Measurements from ENCODE around the gene HOXB5. TPM values are rescaled to one million over a fixed set of nuclear protein-coding genes. Genes with fewer than 3 reads are reported as not detected.
A peak's percentile ranks its signal among the peaks of the same experiment; 100 is the strongest.

HOXB5 gene
- total RNA-seq, 1 donor from 2014 or later = 30.1 TPM

DNA sequence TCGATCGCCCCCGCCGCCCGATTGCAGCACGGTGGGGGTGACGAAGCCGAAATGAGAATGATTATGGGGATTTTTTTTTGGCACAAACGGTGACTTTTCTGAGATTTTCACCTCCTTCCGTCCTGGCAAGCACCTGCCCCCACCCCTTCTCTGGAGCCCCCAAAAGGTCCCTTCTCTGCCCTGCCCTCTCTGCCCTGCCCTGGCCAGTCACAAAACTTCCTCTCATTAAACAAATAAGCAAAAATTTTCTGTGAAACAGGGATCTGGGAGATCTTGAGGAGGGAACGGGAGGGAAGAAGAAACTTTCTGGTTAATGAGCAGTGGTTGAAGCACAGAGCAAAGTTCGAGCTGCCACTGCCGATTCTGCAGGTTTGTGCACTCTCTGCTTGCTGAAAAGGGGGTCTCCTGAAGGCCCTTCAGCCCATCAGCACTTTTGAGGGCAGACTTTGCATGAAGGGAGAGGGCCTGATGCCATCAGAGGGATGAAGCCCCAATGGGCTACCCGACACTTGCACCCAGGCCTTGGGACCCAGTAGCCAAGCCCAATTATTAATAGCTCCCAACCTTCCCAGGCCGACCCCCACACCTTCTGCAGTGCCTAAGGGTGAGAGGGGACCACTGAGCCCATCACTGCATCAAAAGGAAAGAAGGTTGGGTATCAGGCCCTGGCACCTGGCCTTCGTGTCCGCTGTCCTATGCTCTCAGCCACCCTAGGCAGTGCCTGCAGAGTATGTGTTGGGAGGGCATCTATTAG, 22.6 kb upstream of the HOXB5 start:
- no peak for DNase-seq (ENCODE audit: low spot score)

DNA sequence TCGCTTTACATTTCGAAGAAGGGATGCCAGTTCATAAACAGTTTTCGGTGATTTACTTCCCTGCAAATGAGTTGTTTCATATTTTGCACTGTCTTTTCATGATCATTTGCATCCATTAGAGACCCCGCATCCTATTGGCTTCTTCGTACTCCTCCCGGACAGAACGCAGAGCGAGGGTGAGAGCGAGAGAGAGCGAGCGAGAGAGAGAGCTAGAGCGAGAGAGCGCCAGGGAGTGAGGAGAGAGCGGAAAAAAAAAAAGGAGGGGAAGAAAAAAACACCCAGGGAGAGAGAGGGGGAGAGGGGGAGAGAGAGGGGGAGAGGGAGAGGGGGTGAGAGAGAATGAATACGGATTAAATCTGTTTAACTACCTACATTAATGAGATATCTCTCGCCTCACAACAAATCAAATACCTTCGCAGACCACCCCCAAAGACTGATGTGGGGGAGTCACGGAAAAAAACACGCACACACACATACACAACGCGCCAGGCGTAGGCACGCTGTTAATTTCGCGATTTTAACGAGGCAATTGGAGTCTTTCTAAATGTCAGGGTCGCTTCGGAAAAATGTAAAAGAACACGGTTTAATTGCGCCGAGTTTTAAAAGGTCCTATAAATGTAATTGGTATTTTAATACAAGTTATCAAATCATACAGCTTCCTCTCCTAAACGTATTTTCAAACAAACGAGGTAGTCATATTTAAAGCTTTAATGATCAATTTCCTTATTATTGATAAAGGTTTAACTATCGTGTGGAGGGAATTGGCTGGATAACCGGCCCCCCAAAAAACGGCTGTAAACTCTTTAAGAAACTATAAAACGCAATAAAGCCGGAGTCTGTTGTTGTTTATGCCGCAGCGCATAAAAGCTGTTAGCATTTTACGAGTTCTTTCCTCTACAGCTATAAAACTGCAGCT, 21.7 kb upstream of the HOXB5 start, which contains the start of gene HOXB8:
Gene HOXB8, minus strand, starts transcription at position 246 of the 916 bp plus-strand sequence. CDS start 588 bp downstream, outside the sequence.
- no peak for DNase-seq (ENCODE audit: low spot score)

DNA sequence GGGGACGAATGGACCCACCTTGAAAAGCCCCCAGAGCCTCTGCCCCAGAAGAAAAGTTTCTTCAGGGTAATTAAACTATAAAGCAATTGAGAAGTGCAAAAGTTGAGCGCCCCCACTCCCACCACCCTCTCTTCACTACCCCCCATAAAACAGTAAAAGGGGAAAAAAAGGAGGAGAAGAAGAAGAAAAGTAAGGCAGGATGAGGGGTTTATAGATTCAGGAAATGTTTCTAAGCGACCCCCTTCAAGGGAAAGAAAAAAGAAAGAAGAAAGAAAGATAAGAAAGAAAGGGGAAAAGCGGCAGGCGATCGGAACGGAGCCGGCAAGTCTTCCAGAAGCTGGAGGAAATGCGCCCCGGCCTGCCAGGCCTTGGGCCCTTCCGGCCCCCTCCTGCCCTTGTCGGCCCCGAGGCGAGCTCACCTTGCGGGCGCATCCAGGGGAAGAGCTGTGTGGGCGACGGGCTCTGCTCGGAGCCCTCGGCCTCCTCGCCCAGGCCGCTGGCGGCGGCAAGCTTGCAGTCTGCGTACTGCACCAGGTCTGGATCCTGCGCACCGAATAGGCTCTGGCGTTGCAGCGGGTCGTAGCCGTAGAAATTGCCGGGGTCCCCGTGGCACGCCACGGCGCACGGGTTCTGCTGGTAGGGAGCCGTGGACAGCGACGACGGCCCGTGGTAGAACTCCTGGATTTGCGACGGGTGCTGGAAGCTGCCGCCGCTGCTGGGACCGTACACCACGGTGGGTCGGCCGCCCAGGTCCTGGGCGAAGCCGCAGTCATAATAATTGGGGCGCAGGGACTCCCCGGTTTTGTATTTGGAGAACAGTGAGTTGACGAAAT, 20.5 kb upstream of the HOXB5 start:
- no peak for DNase-seq (ENCODE audit: low spot score)

DNA sequence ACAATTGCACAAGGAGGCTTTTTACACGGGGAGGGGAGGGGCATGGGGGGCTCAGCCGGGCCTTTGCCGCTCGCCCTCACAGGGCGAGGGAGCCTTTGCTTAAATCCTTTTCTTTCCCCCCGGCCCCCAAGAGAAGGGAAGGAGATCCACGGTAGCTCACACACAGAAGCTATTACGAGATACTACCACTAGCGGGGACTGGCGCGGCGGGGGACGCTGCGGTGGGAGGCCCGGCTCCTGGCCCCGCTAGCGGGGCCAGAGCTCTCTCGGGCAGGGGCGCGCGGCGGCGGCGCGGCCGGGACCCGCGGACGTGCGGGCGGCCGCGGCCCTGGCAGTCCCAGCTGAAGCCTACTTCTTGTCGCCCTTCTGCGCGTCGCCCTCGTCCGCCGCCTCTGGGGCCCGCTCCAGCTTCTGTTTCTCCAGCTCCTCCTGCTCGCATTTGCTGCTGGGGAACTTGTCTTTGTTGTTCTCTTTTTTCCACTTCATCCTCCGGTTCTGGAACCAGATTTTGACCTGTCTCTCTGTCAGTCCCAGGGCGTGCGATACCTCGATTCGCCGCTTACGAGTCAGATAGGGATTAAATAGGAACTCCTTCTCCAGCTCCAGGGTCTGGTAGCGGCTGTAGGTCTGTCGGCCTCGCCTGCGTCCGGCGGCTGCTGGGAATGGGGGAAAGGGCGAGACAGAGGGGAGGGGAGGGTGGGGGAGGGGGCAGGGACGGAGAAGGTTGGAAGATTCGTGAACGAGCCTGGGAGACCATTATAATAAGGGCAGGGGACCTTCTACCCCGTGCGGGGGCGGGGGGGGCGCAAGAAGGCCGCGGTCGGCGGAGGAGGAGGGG, 19.5 kb upstream of the HOXB5 start:
- no peak for DNase-seq (ENCODE audit: low spot score)

DNA sequence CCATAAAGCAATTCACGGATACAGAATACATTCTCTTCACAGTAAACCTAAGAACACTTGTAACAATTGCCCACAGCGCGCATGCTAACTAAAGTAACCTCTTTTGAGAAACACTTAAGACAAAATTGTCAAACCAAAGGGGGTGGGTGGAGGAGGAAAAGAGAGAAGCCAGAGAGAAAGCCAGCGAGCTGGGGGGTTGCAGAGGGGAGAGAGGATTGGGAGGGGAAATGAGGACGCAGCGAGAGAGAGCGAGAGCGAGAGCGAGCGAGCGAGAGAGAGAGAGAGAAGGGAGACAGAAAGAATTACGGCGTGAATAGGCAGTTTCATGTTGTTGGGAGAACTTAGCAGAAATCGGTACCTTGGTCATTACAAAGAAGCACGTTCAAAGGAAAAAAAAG, 18.9 kb upstream of the HOXB5 start:
- DNase-seq (ENCODE audit: low spot score) = no peak

DNA sequence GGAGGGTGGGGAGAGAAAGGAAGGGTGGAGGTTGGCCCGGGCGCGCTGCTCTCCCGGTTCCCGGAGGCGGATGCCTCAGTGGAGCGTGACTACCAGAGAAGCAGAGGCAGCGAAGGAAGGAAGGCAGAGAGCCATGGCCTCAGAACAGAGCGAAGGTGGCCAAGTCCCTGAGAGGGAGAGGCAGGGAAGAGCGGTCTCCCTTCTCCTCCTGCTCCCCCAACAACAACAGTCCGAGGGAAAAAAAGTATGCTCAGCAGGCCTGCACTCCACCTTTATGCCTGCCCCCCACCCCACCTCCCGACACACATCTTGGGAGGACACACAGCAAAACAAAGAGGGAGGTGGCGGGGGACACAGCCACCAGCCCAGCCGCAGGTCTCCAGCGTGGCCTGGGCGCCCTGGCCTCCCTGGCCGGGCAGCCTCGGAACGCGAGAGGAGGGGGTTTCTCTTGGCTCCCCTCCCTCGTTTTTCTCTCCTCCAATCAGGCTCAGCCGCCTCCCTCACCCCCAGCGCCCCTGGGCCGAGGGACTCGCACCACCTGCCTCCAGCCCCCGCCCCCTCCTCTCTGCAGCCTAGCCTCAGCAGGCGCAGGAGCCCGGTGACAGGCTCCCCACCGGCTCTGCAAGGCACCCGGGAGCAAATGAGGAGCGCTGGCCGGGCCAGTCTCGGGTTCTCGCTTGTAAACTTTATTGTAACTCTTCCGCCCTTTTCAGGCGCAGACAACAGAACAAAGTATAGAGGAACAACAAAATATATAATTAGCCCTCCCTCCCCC, 18.3 kb upstream of the HOXB5 start:
- no peak for DNase-seq (ENCODE audit: low spot score)

DNA sequence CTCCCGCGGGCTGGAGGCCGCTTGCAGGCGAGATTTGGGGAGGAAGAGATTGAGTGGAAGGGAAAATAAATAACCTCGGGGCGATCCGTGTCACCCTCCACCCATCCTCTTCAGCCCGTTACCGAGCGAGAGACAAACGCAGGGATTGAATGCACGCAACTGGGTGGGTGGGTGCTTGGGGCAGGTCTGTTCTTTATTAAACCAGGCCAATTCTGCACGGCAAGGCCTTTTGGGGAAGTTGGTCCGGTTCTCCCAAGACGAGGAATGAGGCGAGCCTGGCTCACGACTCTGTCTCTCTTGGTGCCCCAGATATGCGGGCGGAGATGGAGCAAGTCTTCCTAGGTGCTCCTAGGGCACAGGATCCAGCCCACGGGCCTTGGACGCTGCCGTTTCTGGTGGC, 17.6 kb upstream of the HOXB5 start:
- no peak for DNase-seq (ENCODE audit: low spot score)

DNA sequence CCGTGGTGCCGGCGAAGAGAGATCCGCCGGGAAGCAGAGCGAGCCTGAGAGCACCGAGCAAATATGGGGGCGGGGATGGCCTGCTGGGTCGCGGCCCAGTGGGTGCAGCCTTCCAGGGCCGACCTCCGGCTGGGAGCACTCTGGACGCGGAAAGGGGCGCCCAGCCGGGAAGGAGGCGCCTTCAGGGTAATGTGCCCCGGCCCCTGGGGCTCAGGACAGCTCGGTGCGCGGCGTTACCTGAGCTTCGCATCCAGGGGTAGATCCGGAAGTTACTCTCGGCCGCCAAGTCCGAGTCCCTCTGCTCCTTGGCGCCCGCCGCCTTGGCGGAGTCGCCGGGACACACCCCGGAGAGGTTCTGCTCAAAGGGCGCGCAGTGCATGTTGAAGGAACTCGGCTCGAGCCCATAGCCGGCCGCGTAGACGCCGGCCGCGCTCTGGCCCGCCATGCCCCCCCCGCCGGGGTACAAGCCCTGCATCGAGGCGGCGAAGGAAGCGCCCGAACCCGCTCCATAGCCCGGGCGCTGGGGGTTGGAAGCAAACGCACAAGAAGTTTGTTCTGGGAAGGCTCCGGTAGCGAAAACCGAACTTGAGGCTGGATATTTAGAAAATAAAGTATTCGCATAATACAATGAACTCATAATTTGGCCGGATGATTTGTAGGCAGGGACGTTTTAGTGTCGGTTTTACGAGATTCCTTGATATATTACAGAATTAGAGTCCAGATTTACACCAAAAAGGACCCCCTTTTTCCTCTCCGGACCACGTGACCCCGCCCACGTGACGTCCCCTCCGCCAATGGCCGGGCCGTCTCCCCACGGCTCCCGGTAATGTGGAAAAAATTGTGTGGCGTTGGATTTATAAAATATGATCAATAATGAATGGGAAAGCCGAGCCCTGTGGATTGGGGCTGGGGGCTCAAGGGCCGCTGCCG, 17.0 kb upstream of the HOXB5 start, which contains the start of gene HOXB7:
Gene HOXB7, minus strand, starts transcription at position 736 of the 930 bp plus-strand sequence. Its CDS starts 99 bp downstream, at position 637.
- peak; percentile 82 for DNase-seq (ENCODE audit: low spot score)

DNA sequence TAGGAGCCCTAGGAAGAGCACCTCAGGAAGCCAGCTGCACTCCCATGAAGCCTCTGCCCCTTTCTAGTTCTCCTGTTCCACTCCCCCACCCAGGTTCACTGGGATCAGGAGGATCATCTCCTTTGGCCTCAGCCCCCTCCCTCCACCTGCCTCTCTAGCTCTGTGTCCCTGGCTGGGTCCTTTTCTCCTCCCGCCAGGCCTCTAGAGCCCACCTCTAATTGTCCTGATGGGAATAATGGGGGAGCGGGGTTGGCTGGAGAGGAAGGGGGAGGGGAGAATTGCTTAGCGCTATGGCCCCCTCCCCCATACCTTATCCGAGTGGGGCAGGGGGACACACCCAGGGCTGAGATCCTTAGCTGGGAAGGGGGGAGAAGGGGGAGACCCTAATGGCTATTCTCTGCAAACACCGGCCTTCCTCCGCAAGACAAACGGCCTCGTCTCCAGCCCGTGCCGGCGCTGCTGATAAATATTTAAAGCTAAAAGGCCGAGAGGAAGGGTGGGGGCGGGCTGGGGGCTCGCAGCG, 16.2 kb upstream of the HOXB5 start:
- DNase-seq (ENCODE audit: low spot score) = no peak

DNA sequence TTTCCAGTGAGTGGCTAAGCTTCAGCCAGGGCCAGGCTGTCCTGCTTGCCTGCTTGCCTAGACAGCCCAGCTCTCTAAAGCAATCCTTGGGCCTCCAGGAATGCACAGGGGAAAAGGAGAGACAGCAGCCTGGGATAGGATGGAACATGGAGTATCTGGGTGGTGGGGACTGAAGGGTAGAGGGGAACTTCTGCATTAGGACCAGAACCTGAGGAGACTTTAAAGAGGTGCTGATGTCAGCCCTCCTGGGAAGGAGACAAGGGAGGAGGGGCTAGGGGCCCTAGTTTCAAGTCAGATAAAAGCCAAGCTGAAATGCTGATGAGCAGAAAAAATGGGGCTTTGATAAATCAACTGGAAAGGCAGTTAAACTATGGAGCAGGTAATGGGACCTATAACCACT, 15.5 kb upstream of the HOXB5 start:
- DNase-seq (ENCODE audit: low spot score) = no peak

DNA sequence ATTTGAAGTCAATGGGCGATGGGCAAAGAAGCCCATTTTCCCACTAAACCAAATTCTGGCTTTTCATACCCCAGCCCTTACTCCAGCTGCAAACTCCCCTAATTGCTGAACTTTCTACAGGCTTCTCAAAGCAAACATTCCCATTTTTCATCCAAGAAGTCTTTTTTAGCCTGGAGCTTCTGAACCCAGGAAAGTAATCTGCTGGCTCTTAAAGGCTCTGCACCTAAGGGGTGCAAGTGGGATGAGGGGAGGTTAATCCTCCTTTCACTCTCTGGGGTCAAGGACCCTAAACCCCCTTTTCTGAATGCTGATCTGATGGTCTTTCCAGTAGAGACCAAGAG, 14.9 kb upstream of the HOXB5 start:
- DNase-seq (ENCODE audit: low spot score) = no peak

DNA sequence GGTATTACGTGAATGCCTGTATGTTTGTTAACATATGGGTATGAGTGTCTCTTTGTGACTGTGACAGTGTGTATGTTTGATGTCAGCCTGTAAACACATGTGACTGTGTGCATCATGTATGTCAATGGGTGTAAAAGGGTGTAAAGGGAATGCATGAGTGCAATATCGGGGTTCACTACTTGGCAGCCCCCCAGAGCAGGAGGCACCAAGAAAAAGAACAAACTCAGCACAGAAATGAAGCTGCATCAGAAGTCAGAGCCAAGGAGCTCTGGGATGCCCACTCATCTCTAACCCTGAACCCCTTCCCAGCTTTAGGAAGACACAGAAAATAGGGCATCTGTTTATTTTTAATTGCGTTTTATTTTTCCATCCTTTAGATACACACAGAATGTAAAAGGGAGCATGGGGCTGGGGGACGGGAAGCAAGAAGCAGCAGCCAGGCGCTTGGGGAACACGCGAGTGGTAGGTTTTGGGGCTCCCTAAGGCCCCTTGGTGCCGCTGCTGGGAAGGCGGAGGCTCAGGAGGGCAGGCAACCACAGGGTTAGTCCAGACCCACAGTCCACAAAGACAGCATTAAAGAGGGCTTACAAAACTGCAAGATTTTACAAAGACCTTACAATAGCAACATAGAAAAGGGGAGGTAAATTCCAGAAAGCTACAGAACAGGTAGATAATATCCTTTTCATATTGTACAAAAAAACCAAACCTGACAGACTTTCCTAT, 13.5 kb upstream of the HOXB5 start:
- no peak for DNase-seq (ENCODE audit: low spot score)

DNA sequence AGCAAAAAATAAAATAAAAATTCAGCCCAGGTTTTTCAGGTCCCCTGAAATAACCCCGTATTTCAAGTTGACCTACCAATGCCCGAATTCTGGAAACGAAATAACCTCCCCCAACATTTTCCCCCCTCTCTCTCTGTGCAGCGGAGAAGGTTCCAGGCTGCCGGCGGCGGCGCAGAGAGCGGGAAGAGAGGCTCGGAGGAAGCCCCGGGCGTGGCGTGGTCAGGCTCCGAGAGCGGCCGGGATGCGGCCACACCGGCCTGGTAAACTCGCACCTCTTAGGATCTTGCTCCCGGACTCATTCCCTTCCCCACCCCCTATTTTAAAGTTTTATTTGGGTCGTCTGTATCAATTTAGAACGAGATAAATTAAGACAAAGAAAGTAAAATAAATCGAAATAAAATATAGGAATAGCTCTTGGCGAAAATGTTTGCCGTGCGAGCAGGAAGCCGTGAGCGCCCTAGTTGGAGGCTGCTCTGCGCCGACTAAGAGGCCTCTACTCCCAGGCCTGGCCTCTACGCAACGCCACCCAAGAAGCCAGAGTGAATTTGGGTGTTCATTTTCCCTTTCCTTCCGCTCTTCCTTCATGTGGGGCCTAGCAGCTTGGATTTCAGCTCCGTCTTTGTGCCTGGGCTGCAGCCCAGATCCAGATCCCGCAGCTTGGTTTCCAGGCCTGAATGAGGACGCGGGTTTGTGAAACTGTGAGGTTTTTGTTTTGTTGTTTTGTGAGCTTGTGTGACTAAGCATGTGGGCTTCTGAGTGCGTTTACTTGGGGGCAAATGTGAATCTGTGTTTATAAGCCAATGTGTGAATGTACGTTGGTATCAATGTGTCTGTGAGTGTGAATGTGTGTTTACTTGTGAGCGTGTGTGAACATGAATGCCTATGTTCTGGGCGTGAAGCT, 12.7 kb upstream of the HOXB5 start:
- no peak for DNase-seq (ENCODE audit: low spot score)

DNA sequence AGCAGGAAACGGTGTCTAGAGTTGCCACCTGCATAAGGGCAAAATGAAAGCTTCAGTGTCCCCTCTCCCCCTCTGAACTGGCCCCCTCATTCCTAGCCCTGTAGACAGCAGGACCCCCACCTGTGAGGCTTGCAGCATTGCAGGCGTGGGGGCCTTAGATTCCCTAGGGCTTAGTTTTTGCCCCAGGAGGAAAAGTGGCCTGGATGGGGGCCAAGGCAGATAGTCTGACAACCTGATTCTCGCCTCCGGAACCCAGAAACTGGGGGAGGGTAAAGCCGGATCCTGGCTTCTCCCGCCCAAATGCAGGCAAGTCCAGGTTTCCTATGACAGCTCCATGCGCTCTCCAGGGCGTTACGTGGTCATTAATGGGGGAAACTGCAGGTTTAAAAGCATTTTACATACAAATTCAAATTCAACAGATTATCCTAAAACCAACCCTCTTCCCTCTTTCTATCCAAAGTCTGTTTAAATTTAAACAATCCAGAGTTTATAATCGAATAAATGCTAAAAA, 11.9 kb upstream of the HOXB5 start:
- no peak for DNase-seq (ENCODE audit: low spot score)

DNA sequence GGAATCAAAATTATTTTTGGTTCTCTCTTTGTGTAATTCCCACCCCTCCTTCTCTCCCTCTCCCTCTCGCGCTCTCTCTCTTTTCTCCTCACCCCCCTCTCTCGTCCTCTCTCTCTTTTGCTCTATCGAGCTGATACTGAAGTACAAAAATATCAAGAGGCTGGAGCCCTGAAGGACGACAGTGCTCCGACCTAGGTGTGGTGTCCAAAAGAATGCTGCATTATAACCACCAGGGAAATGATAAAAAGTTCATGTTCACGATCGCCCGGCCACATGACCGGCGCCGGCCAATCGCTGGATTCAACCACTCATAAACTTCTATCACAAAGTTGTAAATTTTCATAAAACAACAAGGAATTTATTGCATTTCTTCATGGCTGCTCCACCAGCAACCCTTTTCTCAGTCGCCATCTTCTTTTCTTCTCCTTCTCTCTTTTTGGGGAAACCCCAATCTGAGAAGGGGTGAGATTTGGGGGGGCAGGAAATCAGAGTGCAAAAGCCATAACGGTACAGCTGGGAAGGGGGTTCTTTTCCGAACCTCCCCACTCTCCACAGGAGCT, 11.3 kb upstream of the HOXB5 start, which contains the start of gene HOXB6:
Gene HOXB6, minus strand, starts transcription at position 217 of the 560 bp plus-strand sequence. CDS start 6,836 bp downstream, outside the sequence.
- DNase-seq (ENCODE audit: low spot score) = no peak
